ENCODE measurements around the gene CYTH4.
A peak's percentile ranks its signal among the peaks of the same experiment; 100 is the strongest.
"Not testable (repeated sequence)": the region's sequence is repeated elsewhere in the genome, so short reads cannot be mapped to it uniquely, and the experiment has no call there.

The CYTH4 gene

DNA sequence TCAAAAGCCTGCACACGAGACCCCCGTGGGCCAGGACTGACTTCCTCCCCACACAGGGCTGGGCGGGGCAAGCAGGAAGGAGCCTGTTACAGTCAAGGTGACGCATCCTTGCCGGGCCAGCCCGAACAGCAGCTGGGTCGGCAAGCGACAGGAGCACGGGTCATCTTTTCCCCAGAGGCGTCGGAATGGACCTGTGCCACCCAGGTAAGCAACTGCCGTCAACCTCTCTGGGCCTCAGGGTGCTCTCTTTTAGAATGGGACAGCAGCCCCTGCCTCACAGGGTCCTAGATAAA lies at the start of gene CYTH4:
Gene CYTH4, plus strand, starts transcription at position 124 of the 293 bp plus-strand sequence. Its CDS starts 62 bp downstream, at position 186.
- DNase-seq = peak in 7 of 56 donors; percentile 4 to 31 (median 16)

GRCh38 chr22:37233371-37233750 lies 48.9 kb upstream of the CYTH4 start:
- DNase-seq = not testable (repeated sequence)

GRCh38 chr22:37233751-37234631 lies 48.3 kb upstream of the CYTH4 start:
- DNase-seq = no peak

- no peak for DNase-seq
Observed at GRCh38 chr22:37234736-37235711, 47.3 kb upstream of the CYTH4 start.

DNA sequence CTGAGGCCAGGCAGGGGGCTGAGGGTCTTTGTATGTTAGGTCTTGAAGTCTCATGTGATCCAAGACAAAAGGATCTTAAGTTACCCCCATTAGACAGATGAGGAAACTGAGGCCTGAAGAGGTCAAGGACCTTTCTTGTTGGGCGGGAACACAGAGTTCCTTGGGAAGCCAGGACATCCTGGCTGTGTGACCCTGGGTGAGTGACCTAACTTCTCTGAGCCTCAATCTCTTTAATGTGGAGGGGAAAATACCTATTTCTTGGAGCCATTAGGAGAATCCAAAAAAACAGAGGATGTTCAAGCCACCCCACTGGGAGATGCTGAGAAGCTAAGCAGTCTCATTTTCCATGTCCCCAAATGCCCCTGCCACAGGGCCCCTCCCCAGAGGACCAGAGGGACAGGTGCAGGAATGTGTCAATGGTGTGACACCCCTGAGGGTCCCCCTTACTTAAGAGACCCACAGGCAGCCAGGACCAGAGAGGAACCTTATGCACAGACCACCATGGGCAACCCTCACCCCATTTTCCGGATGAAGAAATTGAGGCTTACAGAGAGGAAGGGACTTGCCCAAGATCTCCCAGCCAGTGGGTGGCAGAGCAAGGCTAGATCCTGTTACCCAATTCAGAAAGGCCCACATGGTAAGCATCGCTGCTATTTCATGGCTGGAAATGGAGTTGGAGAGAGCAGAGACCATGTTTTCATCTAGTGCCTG lies 46.3 kb upstream of the CYTH4 start:
- DNase-seq = no peak

- DNase-seq = no peak
Observed at GRCh38 chr22:37237371-37238268, 44.7 kb upstream of the CYTH4 start.

- no peak for DNase-seq
Observed at GRCh38 chr22:37239336-37240239, 42.7 kb upstream of the CYTH4 start.

GRCh38 chr22:37240240-37240940 lies 41.9 kb upstream of the CYTH4 start:
- no peak for DNase-seq

GRCh38 chr22:37240941-37241320 lies 41.4 kb upstream of the CYTH4 start:
- no peak for DNase-seq

GRCh38 chr22:37241351-37242142 lies 40.8 kb upstream of the CYTH4 start:
- DNase-seq = no peak

DNA sequence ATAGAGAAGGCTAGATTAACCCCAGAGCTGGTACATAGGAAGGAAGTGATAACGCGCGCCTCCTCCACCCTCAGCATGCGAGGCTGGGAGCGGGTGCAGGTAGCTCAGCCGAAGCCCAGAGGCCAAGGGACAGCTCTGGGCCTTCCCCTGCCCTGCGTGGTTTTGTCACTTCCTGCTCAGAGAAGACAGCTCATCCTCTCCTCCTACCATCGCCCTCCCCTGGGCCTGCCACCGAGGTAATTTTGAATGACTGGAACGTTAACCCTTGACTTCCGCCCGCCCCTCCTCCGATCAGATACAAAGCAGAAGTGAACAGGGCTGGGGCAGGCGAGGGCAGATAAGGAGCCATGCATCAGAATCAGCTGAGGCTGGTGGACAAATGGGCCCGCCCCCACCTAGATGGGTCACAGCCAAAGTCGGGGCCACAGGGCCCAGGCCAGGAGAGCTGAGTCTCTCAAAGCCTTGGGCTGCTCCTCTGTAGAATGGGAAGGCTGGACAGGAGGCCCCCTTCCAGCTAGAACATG lies 39.9 kb upstream of the CYTH4 start:
- peak in 4 of 56 donors; percentile 10 to 20 (median 18) for DNase-seq

- no peak for DNase-seq
Observed at GRCh38 chr22:37243402-37244113, 38.8 kb upstream of the CYTH4 start.

GRCh38 chr22:37244114-37244921 lies 38.0 kb upstream of the CYTH4 start, which contains the start of gene RAC2:
RAC2 (minus strand) TSS chr22:37244269; CDS start chr22:37244148, 121 bp downstream.
- peak in 12 of 56 donors; percentile 5 to 30 (median 12) for DNase-seq

- DNase-seq = no peak
Observed at GRCh38 chr22:37244922-37245722, 37.2 kb upstream of the CYTH4 start.

- DNase-seq = no peak
Observed at GRCh38 chr22:37245740-37246139, 36.6 kb upstream of the CYTH4 start.
